ENCODE results near the gene UACA.
"Not testable (repeated sequence)": the region's sequence is repeated elsewhere in the genome, so short reads cannot be mapped to it uniquely, and the experiment has no call there.

The UACA gene

DNA sequence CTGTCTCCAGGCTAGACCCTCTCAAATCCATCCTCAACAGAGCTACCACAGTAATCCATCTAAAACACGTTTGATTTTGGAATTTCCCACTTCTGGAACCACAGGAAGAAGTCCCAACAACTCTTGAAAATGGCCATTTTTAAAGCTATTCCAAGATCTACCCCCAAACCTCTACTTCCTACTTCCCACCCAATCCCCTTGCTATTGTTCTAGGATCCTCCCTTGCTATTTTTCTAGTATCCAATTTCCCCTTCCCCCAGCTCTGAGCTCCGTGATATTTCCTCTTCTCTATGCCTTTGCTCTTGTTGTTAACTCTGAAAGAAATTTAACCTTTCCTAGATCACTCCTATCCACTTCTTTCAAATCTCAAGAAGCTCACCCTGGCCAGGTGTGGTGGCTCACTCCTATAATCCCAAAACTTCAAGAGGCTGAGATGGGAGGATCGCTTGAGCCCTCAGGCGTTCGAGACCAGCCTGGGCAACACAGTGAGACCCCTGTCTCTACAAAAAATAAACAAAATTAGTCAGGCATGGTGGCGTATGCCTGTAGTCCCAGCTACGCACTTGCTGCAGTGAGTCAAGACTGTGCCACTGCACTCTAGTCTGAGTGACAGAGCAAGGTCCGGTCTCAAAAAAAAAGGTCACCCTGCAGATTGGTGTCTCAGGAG is 13.0 kb downstream of the UACA start:
- DNase-seq (ENCODE audit: low read depth) = no peak

DNA sequence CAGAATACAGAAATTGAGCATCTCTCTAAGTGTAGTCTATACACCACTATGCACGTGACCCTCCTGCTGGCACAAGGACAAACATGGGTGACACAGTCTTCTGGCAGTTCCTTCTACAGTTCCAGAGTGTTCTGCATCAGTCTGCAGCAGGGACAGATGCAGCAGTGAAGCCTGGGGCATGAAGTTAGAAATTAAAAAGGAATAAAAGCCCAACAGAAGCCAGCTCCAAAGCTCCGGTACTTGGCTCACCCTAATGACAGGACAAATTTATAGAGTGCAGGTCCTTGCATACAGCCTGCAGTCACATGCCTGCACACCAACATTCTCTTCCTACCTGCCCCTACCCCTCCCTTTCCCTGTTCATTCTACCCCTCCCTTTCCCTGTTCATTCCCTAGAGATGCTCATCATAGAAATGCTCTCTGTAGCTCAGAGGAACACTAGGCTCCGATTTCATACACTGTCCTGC is 15.0 kb downstream of the UACA start:
- no peak for DNase-seq (ENCODE audit: low read depth)

DNA sequence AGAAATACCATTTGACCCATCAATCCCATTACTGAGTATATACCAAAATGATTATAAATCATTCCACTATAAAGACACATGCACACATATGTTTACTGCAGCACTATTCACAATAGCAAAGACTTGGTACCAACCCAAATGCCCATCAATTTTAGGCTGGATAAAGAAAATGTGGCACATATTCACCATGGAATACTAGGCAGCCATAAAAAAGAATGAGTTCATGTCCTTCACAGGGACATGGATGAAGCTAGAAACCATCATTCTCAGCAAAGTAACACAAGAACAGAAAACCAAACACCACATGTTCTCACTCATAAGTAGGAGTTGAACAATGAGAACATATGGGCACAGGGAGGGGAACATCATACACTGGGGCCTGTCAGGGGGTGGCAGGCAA is 16.8 kb downstream of the UACA start:
- DNase-seq (ENCODE audit: low read depth) = not testable (repeated sequence)

DNA sequence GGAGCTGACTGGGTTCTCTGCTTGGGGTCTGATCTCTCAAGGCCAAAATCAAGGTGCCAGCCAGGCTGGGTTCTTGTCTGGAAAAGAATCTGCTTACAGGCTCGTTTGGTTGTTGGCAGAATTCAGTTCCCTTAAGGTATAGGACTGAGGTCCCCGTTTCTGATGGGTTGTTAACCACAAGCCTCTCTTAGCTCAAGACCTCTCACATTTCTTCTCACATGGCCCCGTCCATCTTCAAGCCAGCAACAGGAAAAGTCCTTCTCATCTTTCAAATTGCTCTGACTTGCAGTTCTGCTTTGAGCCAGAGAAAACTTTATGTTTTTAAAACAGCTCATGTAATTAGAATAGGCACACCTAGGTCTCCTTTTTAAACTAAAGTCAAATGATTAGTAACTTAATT is 20.4 kb downstream of the UACA start:
- DNase-seq (ENCODE audit: low read depth) = no peak

- no peak for DNase-seq (ENCODE audit: low read depth)
Observed at GRCh38 chr15:70741677-70742293, 21.6 kb downstream of the UACA start.

GRCh38 chr15:70741107-70741531 is 22.2 kb downstream of the UACA start:
- DNase-seq (ENCODE audit: low read depth) = peak; percentile 87

- DNase-seq (ENCODE audit: low read depth) = not testable (repeated sequence)
Observed at GRCh38 chr15:70735040-70735439, 28.3 kb downstream of the UACA start.

DNA sequence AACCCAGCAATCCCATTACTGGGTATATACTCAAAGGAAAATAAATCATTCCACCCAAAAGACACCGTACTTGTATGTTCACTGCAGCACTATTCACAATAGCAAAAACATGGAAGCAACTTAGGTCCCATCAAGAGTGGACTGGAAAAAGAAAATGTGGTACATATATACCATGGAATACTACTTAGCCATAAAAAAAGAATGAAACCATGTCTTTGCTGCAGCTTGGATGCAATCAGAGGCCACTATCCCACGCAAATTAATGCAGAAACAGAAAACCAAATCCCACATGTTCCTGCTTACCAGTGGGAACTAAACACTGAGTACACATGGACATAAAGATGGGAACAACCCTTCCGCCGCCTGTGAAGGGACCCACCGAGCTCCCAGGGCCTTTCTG is 34.2 kb downstream of the UACA start:
- no peak for DNase-seq (ENCODE audit: low read depth)

- no peak for DNase-seq (ENCODE audit: low read depth)
Observed at GRCh38 chr15:70726753-70727152, 36.6 kb downstream of the UACA start.

DNA sequence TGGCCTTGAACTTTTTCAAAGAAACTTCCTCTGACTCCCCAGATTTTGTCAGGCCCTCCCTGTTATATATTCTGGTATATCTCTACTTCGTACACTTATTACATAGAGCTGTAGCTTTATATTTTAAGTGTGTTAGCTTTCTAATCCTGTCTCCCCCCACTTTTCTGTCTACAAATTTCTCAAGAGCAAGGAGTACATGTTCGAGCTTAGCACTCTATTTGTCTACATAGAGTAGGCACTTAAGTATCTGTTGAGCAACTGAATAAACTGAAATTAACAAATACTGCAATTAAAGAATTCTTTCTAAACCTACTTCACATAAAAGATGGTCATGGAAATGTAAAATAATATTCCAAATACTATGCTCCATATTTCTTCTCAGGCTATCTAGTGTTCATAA is 39.4 kb downstream of the UACA start:
- no peak for DNase-seq (ENCODE audit: low read depth)

DNA sequence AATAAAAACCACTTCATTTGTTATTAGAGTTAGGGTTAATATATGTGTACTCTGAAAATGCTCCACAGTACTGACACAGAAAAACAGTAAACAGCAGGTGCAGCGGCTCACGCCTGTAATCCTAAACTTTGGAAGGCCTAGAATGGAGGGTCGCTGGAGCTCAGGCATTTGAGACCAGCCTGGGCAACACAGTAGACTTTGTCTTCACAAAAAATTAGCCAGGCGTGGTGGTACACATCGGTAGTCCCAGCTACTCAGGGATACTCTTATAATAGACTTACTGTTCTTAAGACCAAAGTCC is 40.3 kb downstream of the UACA start:
- no peak for DNase-seq (ENCODE audit: low read depth)

DNA sequence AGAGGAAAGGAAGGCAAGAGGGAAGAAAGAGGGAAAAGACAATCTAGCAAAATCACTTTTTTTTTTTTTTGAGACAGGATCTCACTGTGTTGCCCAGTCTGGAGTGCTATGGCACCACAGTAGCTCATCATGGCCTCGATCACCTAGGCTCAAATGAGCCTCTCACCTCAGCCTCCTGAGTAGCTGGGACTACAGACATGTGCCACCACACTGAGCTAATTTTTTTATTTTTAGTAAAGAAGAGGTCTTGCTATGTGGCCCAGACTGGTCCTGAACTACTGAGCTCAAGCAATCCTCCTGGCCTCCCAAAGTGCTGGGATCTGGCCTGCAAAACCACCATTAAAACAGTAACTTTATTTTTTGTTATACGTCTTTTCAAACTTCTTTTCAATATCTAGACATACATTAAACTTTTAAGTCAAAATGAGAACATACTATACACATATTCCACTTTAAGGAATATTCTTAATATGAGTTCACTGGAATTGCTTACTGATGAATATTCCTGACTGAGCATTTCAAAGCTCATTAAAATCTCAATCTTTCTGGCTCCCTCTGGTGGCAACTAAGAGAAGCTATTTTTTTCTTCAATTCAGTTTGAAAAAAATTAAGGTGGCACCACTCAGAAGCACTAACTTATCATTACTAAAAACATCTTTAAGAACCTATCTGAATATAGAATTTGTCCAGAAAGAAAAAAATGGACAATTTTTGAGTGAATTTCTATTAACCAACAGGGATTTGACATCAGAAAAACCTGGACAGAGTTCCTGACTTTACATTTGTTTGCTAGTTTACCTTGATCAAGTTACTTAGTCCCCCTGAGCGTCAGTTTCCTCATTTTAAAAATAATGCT is 40.9 kb downstream of the UACA start:
- peak; percentile 61 for DNase-seq (ENCODE audit: low read depth)

- no peak for DNase-seq (ENCODE audit: low read depth)
Observed at GRCh38 chr15:70720228-70721016, 42.9 kb downstream of the UACA start.

DNA sequence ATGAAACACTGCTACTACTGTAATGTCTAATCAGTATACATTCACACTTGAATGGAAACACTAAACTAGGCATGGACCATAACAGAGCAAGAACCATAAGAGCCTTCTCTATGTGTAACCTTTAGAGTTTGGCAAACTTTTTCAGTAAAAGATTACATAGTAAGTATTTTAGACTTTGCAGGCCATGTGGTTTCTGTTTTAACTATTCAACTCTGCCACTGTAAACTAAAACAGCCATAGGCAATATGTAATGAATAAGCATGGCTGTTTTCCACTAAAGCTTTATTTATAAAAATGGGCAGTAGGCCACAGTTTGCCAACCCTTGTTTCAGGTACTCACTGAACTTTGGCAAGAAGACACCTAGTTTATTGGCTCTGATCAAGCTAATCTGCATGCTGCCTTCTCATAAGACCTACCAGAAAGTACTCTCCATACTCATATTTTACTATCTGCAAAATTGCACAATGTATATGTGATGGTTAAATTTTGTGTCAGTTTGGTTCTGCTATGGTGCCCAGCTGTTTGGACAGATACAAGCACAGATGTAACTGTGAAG is 46.0 kb downstream of the UACA start:
- DNase-seq (ENCODE audit: low read depth) = no peak

- DNase-seq (ENCODE audit: low read depth) = no peak
Observed at GRCh38 chr15:70715840-70716485, 47.4 kb downstream of the UACA start.

- no peak for DNase-seq (ENCODE audit: low read depth)
Observed at GRCh38 chr15:70714565-70714964, 48.8 kb downstream of the UACA start.

- no peak for DNase-seq (ENCODE audit: low read depth)
Observed at GRCh38 chr15:70714015-70714414, 49.3 kb downstream of the UACA start.

GRCh38 chr15:70712271-70712670 is 51.1 kb downstream of the UACA start:
- no peak for DNase-seq (ENCODE audit: low read depth)

- no peak for DNase-seq (ENCODE audit: low read depth)
Observed at GRCh38 chr15:70710714-70711113, 52.6 kb downstream of the UACA start.

DNA sequence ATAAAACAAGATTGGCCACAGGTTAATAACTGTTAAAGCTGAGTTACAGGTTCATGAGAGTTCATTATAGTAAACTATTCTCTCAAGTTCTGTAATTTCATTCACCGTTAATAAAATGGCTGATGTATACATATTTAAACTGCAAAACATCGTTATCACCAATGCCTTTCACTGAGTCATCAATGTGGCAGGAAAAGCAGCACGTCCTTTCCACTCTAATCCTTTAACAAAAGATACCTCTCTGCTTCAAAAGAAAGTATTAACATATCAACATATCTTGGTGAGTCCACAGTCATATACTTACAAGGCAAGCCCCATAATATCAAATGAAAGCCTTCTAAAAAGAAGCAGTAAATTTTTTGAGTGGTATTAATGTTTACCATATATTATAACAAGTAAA is 54.5 kb downstream of the UACA start:
- DNase-seq (ENCODE audit: low read depth) = no peak

GRCh38 chr15:70707686-70708300 is 55.6 kb downstream of the UACA start:
- no peak for DNase-seq (ENCODE audit: low read depth)

All from fibroblast of the conjunctiva (primary cell).